SK-N-SH treated with all-trans-retinoic acid at 6 μM for 48 hours (cell line): Measurements from ENCODE around the gene LINS1.

ENCODE experiments used
- ISL1 ChIP-seq: fragments of 250-450 bp; sonication (Bioruptor Pico); IDR thresholded peaks from 2 replicates; pipeline ENCODE4 v2.1.2; 2022; ENCODE audit warnings: mild to moderate bottlenecking, moderate library complexity
- RARB ChIP-seq: fragments of 250-450 bp; sonication (Bioruptor Pico); IDR thresholded peaks from 2 replicates; pipeline ENCODE4 v1.8.0; 2021; ENCODE audit warnings: mild to moderate bottlenecking, moderate library complexity

DNA sequence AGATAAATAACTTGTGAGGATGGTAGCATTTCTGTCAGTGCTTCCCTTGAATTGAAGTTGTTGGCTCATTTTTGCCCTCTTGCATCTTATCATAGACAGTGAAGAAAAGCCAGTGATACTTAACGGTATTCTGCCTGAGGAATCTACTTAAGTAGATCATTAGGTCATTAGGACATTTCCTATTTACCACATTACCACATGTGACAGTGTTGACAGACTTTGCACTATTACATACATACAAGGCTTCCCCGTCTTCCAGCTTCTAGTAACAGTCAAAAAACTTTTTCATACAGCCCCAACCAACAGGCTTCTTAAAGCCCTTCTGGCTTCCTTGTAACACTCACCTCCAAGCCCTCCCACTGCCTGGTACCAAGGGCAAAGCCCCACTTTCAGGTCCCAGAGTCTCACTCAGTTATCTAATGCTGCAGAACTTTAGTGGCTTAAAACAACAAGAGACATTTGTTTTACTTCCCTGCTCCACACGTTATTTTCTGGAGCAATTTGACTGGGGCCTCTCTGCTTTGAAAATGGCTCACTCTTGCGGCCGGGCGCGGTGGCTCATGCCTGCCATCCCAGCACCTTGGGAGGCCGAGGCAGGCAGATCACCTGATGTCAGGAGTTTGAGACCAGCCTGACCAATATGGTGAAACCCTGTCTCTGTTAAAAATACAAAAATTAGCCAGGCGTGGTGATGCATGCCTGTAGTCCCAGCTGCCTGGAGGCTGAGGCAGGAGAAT lies 40.4 kb upstream of the LINS1 start:
- no peak for TF ChIP-seq RARB (CRISPR knock-in tag)
- TF ChIP-seq ISL1 (CRISPR knock-in tag): no peak
